Endothelial cell of umbilical vein (primary cell): ENCODE results near the gene RIMBP2.

Experiments used
- EZH2 ChIP-seq: IDR thresholded peaks from 2 replicates; pipeline ENCODE4 v1.6.1; 2012; ENCODE audit warnings: borderline replicate concordance, low read depth, mild to moderate bottlenecking, moderate library complexity, low read length, inconsistent platforms; ENCODE audit not compliant: severe bottlenecking
- FOS ChIP-seq: IDR thresholded peaks from 2 replicates; pipeline ENCODE4 v1.6.1; 2011; ENCODE audit warnings: mild to moderate bottlenecking, low read length, moderate library complexity, borderline replicate concordance; ENCODE audit not compliant: insufficient read depth
- JUN ChIP-seq: IDR thresholded peaks from 2 replicates; pipeline ENCODE4 v1.6.1; 2011; ENCODE audit warnings: borderline replicate concordance, low read depth; ENCODE audit not compliant: insufficient read length, insufficient read depth
- MYC ChIP-seq: IDR thresholded peaks from one replicate; pipeline ENCODE4 v1.6.1; 2011; ENCODE audit warnings: mild to moderate bottlenecking, low read depth, low read length
- POLR2A ChIP-seq: IDR thresholded peaks from 2 replicates; pipeline ENCODE4 v1.6.1; 2012; ENCODE audit warnings: low read depth, mild to moderate bottlenecking, control low read depth, low read length
- POLR2AphosphoS5 ChIP-seq: IDR thresholded peaks from 2 replicates; pipeline ENCODE4 v1.6.1; 2012; ENCODE audit warnings: low read depth, mild to moderate bottlenecking, control low read depth, low read length, moderate library complexity; ENCODE audit not compliant: insufficient read depth
- TF ChIP-seq, protein P1 (sequence below), 2 donors: IDR thresholded peaks; 1 replicate in 1 of 2; 2 replicates in 1 of 2; pipeline ENCODE4 v1.5.1; 2011; ENCODE audit warnings: low read length in 2 of 2, mild to moderate bottlenecking in 2 of 2, moderate library complexity in 2 of 2, control low read depth in 1 of 2, inconsistent platforms in 1 of 2, low read depth in 1 of 2; ENCODE audit not compliant: insufficient read depth in 1 of 2; ENCODE audit errors: extremely low read depth in 1 of 2
- TF ChIP-seq, protein P2 (sequence below): IDR thresholded peaks from 2 replicates; pipeline ENCODE4 v1.6.1; 2011; ENCODE audit not compliant: insufficient read depth, insufficient read length

DNA sequence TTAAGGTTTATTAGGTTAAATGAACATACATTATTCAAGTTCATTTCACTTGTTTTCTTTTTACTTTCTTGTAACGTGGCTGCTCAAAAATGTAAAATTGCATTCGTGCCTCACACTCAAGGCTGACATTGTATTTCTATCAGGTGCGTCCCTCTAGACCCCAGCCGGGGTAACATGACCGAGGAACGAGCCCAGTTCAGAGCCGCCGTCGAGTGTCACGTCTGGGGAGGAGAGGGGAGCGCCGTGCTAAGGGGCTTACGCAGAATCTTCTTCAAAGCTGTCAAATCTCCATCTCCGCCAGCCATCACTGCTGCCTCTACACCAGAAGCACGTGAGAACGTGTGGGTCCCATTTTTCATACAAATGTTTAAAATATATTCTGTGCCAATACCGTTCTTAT, 170.6 kb downstream of the RIMBP2 start:
- TF ChIP-seq JUN: no peak
- TF ChIP-seq POLR2A: no peak
- no peak for TF ChIP-seq POLR2AphosphoS5
- TF ChIP-seq, protein P1, sequence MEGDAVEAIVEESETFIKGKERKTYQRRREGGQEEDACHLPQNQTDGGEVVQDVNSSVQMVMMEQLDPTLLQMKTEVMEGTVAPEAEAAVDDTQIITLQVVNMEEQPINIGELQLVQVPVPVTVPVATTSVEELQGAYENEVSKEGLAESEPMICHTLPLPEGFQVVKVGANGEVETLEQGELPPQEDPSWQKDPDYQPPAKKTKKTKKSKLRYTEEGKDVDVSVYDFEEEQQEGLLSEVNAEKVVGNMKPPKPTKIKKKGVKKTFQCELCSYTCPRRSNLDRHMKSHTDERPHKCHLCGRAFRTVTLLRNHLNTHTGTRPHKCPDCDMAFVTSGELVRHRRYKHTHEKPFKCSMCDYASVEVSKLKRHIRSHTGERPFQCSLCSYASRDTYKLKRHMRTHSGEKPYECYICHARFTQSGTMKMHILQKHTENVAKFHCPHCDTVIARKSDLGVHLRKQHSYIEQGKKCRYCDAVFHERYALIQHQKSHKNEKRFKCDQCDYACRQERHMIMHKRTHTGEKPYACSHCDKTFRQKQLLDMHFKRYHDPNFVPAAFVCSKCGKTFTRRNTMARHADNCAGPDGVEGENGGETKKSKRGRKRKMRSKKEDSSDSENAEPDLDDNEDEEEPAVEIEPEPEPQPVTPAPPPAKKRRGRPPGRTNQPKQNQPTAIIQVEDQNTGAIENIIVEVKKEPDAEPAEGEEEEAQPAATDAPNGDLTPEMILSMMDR (IDR thresholded peaks at IDR 0.05; ENCODE audit: extremely low read depth in 1 of 2, insufficient read depth in 1 of 2, low read depth in 1 of 2, low read length in 2 of 2): no peak
- no peak for TF ChIP-seq EZH2
- TF ChIP-seq MYC: no peak
- no peak for TF ChIP-seq FOS
- TF ChIP-seq, protein P2, sequence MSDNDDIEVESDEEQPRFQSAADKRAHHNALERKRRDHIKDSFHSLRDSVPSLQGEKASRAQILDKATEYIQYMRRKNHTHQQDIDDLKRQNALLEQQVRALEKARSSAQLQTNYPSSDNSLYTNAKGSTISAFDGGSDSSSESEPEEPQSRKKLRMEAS: no peak
